Esophagus (tissue), 2 donors: ENCODE measurements around the gene ACAD8. TPM values are rescaled to one million over a fixed set of nuclear protein-coding genes. Genes with fewer than 3 reads are reported as not detected.

Experiments
- H3K27ac ChIP-seq, 2 donors: one replicate each; pipeline ENCODE4 v1.5.1; 2013; ENCODE audit warnings: low read depth in 2 of 2, mild to moderate bottlenecking in 2 of 2, inconsistent platforms in 1 of 2, low read length in 1 of 2, moderate library complexity in 1 of 2
- H3K27me3 ChIP-seq, 2 donors: one replicate each; pipeline ENCODE4 v1.6.1; 2013; ENCODE audit warnings: low read length in 2 of 2, control low read depth in 1 of 2, mild to moderate bottlenecking in 1 of 2; ENCODE audit not compliant: insufficient read depth in 2 of 2, control insufficient read depth in 1 of 2
- H3K36me3 ChIP-seq, 2 donors: one replicate each; pipeline ENCODE4 v1.6.1; 2013; ENCODE audit warnings: low read length in 1 of 2; ENCODE audit not compliant: control insufficient read depth in 2 of 2, insufficient read depth in 2 of 2
- H3K4me1 ChIP-seq, 2 donors: one replicate each; pipeline ENCODE4 v1.6.1; 2013; ENCODE audit warnings: low read length in 1 of 2; ENCODE audit not compliant: control insufficient read depth in 2 of 2, insufficient read depth in 2 of 2
- H3K4me3 ChIP-seq, 2 donors: one replicate each; pipeline ENCODE4 v1.5.1; 2013; ENCODE audit warnings: low read length in 2 of 2, mild to moderate bottlenecking in 2 of 2, low read depth in 1 of 2, moderate library complexity in 1 of 2
- H3K9me3 ChIP-seq, 2 donors: one replicate each; pipeline ENCODE4 v1.6.1; 2013; ENCODE audit warnings: mild to moderate bottlenecking in 2 of 2, low read depth in 1 of 2, low read length in 1 of 2, moderate library complexity in 1 of 2; ENCODE audit not compliant: control insufficient read depth in 2 of 2, insufficient read depth in 1 of 2
- WGBS, 2 donors: extraction: QIAGEN DNeasy Blood & Tissue Kit; methylation state at CpG; one replicate each; pipeline ENCODE4 v1.1.7; 2013; 5-methylcytosine and 5-hydroxymethylcytosine counted together
- polyA plus RNA-seq, 2 donors: library from polyadenylated mRNA; stranded (reverse); fragments of 200-250 nt; gene quantifications; one replicate each; pipeline ENCODE4 v1.2.3, GENCODE V29; 2013
- donor health status: healthy with polysubstance abuse.
- donor health status: Bipolar disorder and iron deficiency.

ACAD8 gene
- 10 to 100 TPM; 13.9 to 15.2 TPM for polyA plus RNA-seq

DNA sequence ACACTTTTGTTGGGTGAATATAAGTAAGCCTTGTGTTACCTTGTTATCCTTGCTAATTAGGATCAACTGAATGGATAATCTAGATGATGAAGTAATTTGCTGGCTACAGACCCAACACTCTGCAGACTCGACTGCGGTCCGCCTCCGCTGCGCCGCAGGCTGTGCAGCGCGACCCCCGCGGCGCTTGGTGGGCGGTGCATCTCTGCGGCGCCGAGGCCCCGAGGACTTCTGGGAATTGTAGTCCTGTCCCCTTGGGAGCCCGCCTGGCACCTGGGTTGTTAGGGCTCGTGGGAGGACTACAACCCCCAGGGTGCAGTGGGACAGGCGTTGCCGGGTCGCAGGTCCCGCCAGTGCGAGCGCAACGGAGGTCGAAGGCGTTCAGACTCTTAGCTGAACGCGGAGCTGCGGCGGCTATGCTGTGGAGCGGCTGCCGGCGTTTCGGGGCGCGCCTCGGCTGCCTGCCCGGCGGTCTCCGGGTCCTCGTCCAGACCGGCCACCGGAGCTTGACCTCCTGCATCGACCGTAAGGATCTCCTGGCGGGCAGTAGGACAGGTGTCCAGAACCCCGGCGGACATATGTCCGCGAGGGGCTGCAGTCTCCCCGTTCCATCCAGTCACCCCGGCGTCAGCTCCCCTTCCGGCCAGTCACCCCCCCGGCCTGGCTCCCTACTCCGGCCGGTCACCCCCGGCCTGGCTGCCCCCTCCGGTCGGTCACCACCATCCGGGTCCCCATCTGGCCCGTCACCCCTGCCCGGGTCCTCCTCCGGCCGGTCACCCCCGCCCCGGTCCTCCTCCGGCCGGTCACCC, at the start of gene ACAD8, which contains the start of gene THYN1:
Gene ACAD8, plus strand, starts transcription at position 381 of the 806 bp plus-strand sequence. Its CDS starts 33 bp downstream, at position 414.
Gene THYN1, minus strand, starts transcription at position 165 of the 806 bp plus-strand sequence. CDS start 470 bp downstream, outside the sequence.
- Histone ChIP-seq H3K4me1 (no peaks in the 10 kb centered on the region), H3K27me3 (no peaks in the 10 kb centered on the region), H3K36me3 (peaks cover 12 to 14% of the 10 kb centered on the region in 2 donors), H3K4me3 (peak within 1 kb of the TSS; percentile 81 to 97), H3K9me3 (no peaks in the 10 kb centered on the region), H3K27ac (peak within 1 kb of the TSS; percentile 54 to 62)
- 0 to 1% methylated on average over 46 to 70 of the region's 70 CpGs for WGBS, 2 donors

DNA sequence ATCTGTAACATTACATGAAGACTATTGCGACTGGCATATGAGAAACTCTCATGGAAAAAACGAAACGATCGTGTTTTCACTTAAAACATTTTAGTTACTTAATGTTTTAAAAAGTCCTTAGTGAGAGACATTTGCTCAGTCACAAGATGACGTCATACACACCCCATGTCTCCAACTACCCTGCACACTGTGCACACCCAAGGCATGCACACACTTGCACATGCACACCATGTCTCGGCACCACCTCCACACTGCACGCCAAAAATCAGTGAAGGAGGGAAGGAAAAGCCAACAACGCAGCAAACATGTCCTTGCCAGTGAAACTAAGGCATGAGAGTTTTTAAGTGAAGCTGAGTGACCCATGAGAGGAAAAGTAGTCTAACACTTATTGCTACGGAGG, 47.6 kb upstream of the ACAD8 start:
- H3K4me3 ChIP-seq, result no peak overlapping the region
- 80 to 83% methylated on average over 9 of the region's 9 CpGs for WGBS, 2 donors
- H3K4me1 ChIP-seq, result peaks cover 0 to 2% of the 10 kb centered on the region in 2 donors
- H3K27ac ChIP-seq, result no peak overlapping the region
- H3K27me3 ChIP-seq, result no peaks in the 10 kb centered on the region
- no peaks in the 10 kb centered on the region for H3K9me3 ChIP-seq
- peaks cover 0 to 6% of the 10 kb centered on the region in 2 donors for H3K36me3 ChIP-seq

DNA sequence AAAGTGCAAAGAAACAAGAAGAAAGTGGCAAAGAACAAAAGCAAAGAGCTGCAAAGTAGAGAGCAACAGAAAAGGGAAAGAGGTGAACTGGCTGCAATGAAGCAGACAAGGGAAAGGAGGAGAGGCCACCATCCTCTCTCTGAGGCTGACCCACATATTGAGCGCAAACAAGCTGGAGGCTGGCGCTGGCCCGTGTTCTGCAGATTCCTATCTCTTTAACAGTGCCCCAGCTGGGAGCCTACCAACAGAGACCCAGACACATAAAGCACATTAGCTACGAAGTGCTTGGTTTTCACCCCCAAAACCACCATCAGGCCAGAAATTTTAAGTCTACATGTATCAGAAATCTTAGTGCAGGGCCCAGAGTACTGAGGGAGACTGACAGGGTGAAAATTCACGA, 47.2 kb upstream of the ACAD8 start:
- 90 to 91% methylated on average over 5 of the region's 5 CpGs for WGBS, 2 donors
- Histone ChIP-seq H3K27ac (no peak overlapping the region), H3K4me1 (peaks cover 0 to 2% of the 10 kb centered on the region in 2 donors), H3K9me3 (no peaks in the 10 kb centered on the region), H3K27me3 (no peaks in the 10 kb centered on the region), H3K4me3 (no peak overlapping the region), H3K36me3 (peaks cover 0 to 6% of the 10 kb centered on the region in 2 donors)

DNA sequence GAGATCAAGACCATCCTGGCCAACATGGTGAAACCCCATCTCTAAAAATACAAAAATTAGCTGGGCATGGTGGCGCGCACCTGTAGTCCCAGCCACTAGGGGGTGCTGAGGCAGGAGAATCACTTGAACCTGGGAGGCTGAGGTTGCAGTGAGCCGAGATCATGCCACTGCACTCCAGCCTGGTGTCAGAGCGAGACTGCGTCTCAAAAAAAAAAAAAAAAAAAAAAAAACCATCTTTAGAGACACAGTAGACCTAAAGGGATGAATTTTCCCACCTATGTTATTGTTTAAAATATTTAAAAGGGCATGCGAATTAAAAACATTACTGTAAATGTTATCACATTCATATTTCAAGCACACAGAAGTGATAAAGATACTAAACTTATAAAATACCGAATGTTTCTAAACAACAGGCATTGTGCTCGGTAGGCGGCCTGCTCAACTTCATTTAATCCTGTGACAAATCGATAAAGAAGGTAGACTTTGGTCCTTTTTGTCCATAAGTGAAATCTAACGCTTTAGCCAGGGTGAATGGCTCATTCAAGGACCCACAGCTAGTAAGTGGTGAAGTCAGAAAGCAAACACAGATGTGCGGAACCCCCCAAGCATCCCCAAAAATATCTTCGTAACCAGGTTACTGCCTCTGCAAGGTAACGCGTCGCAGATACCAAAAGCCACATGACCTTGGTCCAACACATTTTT, 45.7 kb upstream of the ACAD8 start:
- WGBS, 2 donors, result 86 to 91% methylated on average over 16 of the region's 16 CpGs
- Histone ChIP-seq H3K9me3 (no peaks in the 10 kb centered on the region), H3K27me3 (no peaks in the 10 kb centered on the region), H3K4me3 (no peak overlapping the region), H3K36me3 (peaks cover 0 to 3% of the 10 kb centered on the region in 2 donors), H3K4me1 (peaks cover 0 to 2% of the 10 kb centered on the region in 2 donors), H3K27ac (no peak overlapping the region)

DNA sequence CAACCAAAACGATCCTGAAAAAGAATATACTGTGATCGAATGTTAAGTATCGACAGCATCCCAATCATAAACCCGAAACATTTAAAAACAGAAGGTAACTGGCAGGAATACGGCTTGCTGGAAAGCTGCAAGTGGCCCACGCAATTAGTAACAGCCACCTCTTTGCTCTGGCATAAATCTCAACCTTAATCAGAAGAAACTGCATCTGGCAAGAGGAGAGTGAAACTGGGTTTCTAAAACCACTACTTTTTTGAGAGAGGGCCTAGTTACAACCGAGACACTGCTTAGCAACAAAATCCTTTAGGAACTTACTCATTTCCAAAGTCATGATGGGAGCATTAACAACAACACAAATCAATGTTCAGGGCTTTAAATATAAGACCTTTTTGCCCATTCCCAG, 37.5 kb upstream of the ACAD8 start:
- H3K4me1 ChIP-seq, result no peaks in the 10 kb centered on the region
- WGBS, 2 donors, result 89 to 90% methylated on average over 7 of the region's 7 CpGs
- H3K27ac ChIP-seq, result no peak overlapping the region
- H3K36me3 ChIP-seq, result peaks cover 0 to 4% of the 10 kb centered on the region in 2 donors
- H3K27me3 ChIP-seq, result no peaks in the 10 kb centered on the region
- no peak overlapping the region for H3K4me3 ChIP-seq
- H3K9me3 ChIP-seq, result no peaks in the 10 kb centered on the region

DNA sequence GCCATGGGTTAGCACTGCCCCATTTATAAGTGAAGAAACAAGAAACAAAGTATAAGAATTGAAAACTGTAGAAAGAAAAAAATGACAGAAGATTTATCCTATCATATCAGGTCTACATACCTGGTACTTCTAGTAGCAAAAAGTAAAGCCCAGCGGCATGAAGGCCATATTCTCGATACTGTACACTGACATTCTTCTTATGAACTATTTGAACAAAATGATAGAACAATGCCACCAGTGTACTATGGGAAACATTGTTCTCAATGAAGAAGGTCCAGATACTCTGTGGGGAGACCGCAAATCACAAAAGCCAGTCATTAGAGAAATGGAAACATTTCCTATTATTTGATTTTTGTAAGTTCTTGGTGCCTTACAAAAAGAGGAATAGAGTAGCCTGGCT, 36.6 kb upstream of the ACAD8 start:
- no peaks in the 10 kb centered on the region for H3K27me3 ChIP-seq
- 96 to 98% methylated on average over 3 of the region's 3 CpGs for WGBS, 2 donors
- H3K27ac ChIP-seq, result no peak overlapping the region
- no peaks in the 10 kb centered on the region for H3K9me3 ChIP-seq
- H3K36me3 ChIP-seq, result peaks cover 0 to 4% of the 10 kb centered on the region in 2 donors
- no peaks in the 10 kb centered on the region for H3K4me1 ChIP-seq
- no peak overlapping the region for H3K4me3 ChIP-seq

DNA sequence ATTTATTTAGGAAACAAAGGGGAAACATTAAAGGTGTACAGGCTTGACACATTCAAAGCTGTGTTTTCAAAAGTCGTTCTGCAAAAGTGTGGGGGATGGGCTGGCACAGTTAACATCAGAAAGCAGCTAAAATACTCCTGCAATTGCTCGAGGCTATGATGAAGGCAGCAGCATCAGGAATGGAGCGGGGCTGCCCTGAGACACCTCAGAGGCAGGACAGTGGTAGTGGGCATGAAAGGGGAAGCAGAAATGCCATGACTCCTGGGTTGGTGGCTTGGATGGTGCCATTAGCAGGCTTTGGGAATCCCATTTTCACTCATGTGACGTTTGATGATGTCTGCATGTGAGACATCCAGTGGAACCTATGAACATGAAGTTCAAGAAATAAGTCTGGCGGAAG, 30.2 kb upstream of the ACAD8 start:
- WGBS, 2 donors, result 8% methylated on average over 5 of the region's 5 CpGs
- H3K27me3 ChIP-seq, result no peaks in the 10 kb centered on the region
- H3K36me3 ChIP-seq, result peaks cover 0 to 4% of the 10 kb centered on the region in 2 donors
- H3K4me1 ChIP-seq, result peaks cover 0 to 4% of the 10 kb centered on the region in 2 donors
- H3K4me3 ChIP-seq, result peak overlapping the region; percentile 92 to 93
- H3K9me3 ChIP-seq, result no peaks in the 10 kb centered on the region
- H3K27ac ChIP-seq, result no peak overlapping the region

DNA sequence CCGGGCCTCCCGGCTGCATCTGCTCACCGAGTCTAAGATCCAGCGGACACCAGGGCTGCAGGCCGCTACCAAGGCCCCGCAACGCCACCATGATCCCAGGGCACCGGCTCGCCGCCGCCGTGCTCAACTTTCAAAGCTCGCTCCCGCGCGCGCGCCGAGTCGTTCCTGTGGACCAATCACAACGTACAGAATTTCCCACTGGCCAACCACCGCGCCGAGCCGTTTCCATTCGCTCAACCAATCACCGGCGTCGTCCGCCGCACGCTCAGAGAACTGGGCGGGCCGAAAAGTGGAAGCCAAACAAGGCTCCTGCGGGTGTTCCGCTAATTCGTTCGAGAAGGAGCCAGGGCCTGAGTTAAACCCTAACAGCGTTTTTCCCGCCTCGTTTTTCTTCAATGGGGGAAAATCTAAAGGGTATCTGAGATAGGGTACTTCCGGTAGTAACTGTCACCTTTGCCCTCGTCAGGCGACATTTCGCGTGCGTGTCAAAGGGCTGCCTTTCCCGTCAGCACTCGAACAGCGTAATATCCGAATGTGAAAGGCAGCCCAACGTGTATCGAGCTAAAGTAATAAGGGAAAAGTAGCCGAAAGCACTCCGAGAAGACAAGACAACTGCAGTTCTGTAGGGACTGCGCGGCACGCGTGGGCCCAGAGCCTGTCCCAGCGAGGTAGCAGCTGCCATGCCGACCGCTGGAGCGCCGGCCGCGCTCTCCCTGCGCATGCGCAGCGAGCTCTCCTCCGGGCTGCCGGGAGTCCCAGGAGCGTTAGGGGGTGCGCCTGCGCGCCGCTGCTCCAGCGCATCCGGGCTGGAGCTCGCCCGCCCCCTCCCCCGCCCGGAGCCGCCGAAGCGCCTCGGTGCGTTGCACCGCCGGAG, 29.3 kb upstream of the ACAD8 start, which contains the start of the genes NCAPD3 and VPS26B:
Gene NCAPD3, minus strand, starts transcription at position 132 of the 874 bp plus-strand sequence. Its CDS starts 41 bp downstream, at position 91.
Gene VPS26B, plus strand, starts transcription at position 836 of the 874 bp plus-strand sequence. CDS start 452 bp downstream, outside the sequence.
- Histone ChIP-seq H3K36me3 (no peaks in the 10 kb centered on the region), H3K27me3 (no peaks in the 10 kb centered on the region), H3K9me3 (no peaks in the 10 kb centered on the region), H3K27ac (peak within 1 kb of the TSS; percentile 82 to 95), H3K4me3 (peak within 1 kb of the TSS; percentile 92 to 93), H3K4me1 (peaks cover 0 to 4% of the 10 kb centered on the region in 2 donors)
- 0% methylated on average over 72 to 89 of the region's 89 CpGs for WGBS, 2 donors
